ENCODE data around the gene ITPA.

ITPA gene

DNA sequence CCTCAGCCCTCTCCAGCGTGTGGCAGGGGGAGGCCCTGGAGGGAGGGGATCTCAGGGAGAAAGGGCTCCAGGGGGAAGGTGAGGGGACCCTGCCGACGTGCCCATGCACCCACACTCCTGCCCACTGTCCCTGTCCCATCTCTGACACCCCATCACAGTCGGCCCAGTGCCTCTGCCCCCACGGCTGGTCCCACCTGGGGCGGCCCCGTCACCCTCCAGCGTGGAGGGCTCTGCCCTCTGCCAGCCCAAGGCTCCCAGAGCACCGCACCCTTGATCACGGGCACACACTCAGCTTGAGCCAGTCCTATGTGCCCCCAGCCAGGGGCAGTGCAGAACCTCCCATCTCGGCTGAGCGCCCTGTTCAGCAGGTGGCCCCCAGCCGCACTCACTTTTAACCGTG is 20.5 kb downstream of the ITPA start:
- Mint-ChIP-seq H3K27ac (no peak overlapping the region), H3K27me3 (ENCODE audit: low read depth, poor library complexity) (peaks cover 19% of the 10 kb centered on the region), H3K4me1 (peaks cover 23% of the 10 kb centered on the region), H3K36me3 (ENCODE audit: low read depth) (no peaks in the 10 kb centered on the region), H3K4me3 (no peak overlapping the region), H3K9me3 (no peaks in the 10 kb centered on the region)
- TF ChIP-seq, protein P1, sequence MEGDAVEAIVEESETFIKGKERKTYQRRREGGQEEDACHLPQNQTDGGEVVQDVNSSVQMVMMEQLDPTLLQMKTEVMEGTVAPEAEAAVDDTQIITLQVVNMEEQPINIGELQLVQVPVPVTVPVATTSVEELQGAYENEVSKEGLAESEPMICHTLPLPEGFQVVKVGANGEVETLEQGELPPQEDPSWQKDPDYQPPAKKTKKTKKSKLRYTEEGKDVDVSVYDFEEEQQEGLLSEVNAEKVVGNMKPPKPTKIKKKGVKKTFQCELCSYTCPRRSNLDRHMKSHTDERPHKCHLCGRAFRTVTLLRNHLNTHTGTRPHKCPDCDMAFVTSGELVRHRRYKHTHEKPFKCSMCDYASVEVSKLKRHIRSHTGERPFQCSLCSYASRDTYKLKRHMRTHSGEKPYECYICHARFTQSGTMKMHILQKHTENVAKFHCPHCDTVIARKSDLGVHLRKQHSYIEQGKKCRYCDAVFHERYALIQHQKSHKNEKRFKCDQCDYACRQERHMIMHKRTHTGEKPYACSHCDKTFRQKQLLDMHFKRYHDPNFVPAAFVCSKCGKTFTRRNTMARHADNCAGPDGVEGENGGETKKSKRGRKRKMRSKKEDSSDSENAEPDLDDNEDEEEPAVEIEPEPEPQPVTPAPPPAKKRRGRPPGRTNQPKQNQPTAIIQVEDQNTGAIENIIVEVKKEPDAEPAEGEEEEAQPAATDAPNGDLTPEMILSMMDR (IDR thresholded peaks at IDR 0.05): no peak
- no peak for DNase-seq

DNA sequence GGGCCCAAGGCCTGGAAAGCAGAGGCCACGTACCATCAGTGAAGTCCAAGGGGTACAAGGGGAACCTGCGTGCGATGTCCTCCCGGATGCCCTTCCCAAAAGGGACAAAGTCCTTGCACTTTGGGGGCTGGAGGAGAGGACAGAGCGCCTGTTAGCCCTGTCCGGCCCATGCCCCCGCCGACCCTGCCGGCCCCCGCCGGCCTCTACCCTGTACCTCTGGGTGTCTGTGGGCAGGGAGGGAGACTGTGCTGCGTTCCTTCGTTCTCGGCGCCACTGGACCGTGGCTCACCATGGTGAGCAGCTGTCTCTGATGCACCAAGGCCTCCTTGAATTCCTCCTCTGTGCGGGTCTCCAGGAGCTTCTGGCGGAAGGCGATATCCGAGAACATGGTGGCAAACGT is 21.8 kb downstream of the ITPA start:
- Mint-ChIP-seq H3K9me3 (no peaks in the 10 kb centered on the region), H3K27ac (no peak overlapping the region), H3K36me3 (ENCODE audit: low read depth) (no peaks in the 10 kb centered on the region), H3K4me3 (no peak overlapping the region), H3K27me3 (ENCODE audit: low read depth, poor library complexity) (peaks cover 33% of the 10 kb centered on the region), H3K4me1 (peaks cover 27% of the 10 kb centered on the region)
- no peak for DNase-seq
- TF ChIP-seq, protein P1 (IDR thresholded peaks at IDR 0.05): no peak

DNA sequence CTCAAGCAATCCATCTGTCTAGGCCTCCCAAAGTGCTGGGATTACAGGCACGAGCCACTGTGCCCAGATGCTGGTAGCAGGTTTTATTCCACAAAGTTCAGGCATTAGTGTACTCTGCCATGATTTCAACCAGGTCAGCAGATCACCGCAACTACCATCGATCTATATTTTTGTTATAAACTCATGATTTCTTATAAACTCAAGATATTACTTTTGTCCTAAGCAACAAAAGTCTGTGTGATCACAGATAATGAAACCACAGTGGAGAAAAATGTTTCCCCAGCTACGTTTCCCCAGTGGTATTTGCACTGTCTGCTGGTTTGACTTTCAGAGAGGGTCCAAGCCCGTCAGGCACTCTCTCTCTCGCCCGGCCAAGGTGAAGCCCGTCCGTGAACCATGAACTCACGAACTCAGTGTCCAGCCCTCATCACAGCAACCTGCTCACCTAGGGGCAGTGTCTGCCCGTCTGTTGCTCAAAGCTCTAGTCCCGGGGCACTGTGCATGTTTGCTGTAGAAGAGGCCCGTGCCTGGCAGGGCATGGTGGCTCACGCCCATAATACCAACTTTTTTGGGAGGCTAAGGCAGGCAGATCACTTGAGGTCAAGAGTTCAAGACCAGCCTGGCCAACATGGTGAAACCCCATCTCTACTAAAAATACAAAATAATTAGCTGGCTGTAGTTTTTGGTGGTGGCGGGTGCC is 22.7 kb downstream of the ITPA start:
- Mint-ChIP-seq H3K4me1 (peaks cover 18% of the 10 kb centered on the region), H3K9me3 (no peaks in the 10 kb centered on the region), H3K27me3 (ENCODE audit: low read depth, poor library complexity) (peaks cover 42% of the 10 kb centered on the region), H3K27ac (no peak overlapping the region), H3K4me3 (no peak overlapping the region), H3K36me3 (ENCODE audit: low read depth) (no peaks in the 10 kb centered on the region)
- TF ChIP-seq, protein P1 (IDR thresholded peaks at IDR 0.05): no peak
- DNase-seq: no peak

DNA sequence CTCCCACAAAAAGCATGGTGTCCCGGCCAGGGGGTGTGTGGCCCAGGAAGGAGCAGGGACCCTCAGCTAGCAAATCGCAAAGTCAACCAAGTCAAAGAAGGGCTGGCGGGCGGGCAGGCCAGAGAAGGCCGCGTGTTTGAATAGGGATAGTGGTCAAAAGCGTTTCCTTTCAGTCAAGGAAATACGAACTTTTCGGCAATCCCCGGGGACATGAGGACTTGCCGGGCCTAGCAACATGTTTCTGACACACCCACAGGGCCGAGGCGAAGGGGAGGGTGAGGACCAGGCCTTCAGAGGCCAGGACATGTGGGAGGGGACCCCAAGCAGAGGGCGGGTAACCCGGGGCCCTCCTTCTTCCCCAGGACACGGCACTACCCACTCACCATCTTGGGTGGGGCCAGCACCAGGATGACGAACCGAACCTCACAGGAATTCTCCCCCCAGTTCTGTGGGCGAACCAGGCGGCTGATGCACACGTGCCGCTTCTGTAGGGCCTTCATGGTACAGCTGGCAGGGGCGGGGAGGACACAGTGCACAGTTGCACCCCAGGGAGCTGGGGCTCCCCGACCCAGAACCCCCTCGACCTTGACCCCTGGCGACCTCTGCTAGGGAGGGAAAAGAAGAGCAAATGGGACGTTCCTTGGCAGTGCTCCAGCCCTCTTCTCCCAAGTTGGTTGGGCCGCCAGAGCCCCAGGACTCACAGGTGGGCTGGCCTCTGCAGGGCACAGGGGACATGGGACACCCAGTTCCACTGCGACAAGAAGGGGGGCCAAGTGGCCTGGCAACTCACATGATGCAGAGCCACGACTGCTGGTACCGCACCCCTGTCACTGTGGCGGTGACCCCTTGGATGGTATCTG is 24.1 kb downstream of the ITPA start:
- no peaks in the 10 kb centered on the region for H3K36me3 Mint-ChIP-seq (ENCODE audit: low read depth)
- H3K9me3 Mint-ChIP-seq: no peaks in the 10 kb centered on the region
- no peak overlapping the region for H3K27ac Mint-ChIP-seq
- TF ChIP-seq, protein P1 (IDR thresholded peaks at IDR 0.05): no peak
- peaks cover 15% of the 10 kb centered on the region for H3K4me1 Mint-ChIP-seq
- peaks cover 55% of the 10 kb centered on the region for H3K27me3 Mint-ChIP-seq (ENCODE audit: low read depth, poor library complexity)
- H3K4me3 Mint-ChIP-seq: no peak overlapping the region
- no peak for DNase-seq

DNA sequence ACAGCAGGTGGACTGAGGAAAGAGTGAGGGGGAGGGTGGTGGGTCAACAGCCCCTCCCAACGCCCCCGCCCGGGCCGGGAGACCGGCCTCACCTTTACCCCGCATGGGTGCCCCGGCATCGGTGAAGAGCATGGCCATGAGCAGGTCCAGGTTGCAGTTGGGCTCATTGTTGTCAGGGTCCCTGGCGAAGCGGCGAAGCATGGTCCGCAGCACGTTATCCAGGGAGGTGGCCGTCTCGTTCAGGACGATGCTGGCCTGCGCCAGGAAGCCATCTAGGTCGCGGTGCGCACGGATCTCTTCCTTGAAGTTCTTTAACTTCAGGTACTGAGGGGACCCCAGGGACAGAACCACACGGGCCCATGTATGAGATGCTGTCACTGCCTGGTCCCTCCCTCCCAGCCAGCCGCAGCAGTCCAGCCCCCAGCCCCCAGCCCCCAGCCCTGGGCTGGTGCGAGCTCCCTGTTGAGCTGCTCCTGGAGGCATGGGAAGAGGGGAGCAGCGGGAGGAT is 24.7 kb downstream of the ITPA start:
- Mint-ChIP-seq H3K4me1 (peaks cover 15% of the 10 kb centered on the region), H3K4me3 (no peak overlapping the region), H3K36me3 (ENCODE audit: low read depth) (no peaks in the 10 kb centered on the region), H3K9me3 (no peaks in the 10 kb centered on the region), H3K27ac (no peak overlapping the region), H3K27me3 (ENCODE audit: low read depth, poor library complexity) (peaks cover 60% of the 10 kb centered on the region)
- no peak for DNase-seq
- TF ChIP-seq, protein P1 (IDR thresholded peaks at IDR 0.05): no peak
